Coronary artery (tissue), 2 donors: ENCODE results near the gene COL4A4.
A peak's percentile ranks its signal among the peaks of the same experiment; 100 is the strongest.

Experiments
- DNase-seq: peaks from one replicate; pipeline ENCODE4 v3.0.0-alpha.2; 2017; ENCODE audit warnings: low spot score
- H3K27ac ChIP-seq, 2 donors: fragments of 200-600 bp; sonication (generic); one replicate each; pipeline ENCODE4 v1.5.1; 2016 to 2019
- H3K4me3 ChIP-seq: fragments of 200-600 bp; sonication (generic); 2 replicates; pipeline ENCODE4 v1.5.1; 2016; ENCODE audit warnings: mild to moderate bottlenecking, moderate library complexity
- CTCF ChIP-seq: fragments of 200-600 bp; sonication (generic); IDR thresholded peaks from one replicate; pipeline ENCODE4 v1.5.1; 2019; ENCODE audit warnings: antibody characterized with exemption

COL4A4 gene

GRCh38 chr2:226985583-226985946 is 178.4 kb downstream of the COL4A4 start:
- DNase-seq = no peak
- H3K4me3 ChIP-seq = no peak overlapping the region
- no peak for TF ChIP-seq CTCF
- H3K27ac ChIP-seq = no peak overlapping the region

- no peak for DNase-seq
- TF ChIP-seq CTCF = peak; percentile 59
- peak overlapping the region in 1 of 2 donors; percentile 40 for H3K27ac ChIP-seq
- no peak overlapping the region for H3K4me3 ChIP-seq
These were observed 179.0 kb downstream of the COL4A4 start for GRCh38 chr2:226984750-226985582.

GRCh38 chr2:226983895-226984749 is 179.9 kb downstream of the COL4A4 start:
- TF ChIP-seq CTCF = no peak
- no peak overlapping the region for H3K27ac ChIP-seq
- no peak overlapping the region for H3K4me3 ChIP-seq
- DNase-seq = no peak

- no peak overlapping the region for H3K4me3 ChIP-seq
- DNase-seq = no peak
- no peak for TF ChIP-seq CTCF
- H3K27ac ChIP-seq = no peak overlapping the region
These were observed 182.1 kb downstream of the COL4A4 start for GRCh38 chr2:226981791-226982326.

GRCh38 chr2:226979004-226979403 is 185.0 kb downstream of the COL4A4 start:
- no peak overlapping the region for H3K27ac ChIP-seq
- TF ChIP-seq CTCF = no peak
- DNase-seq = no peak
- H3K4me3 ChIP-seq = no peak overlapping the region

GRCh38 chr2:226978300-226978699 is 185.7 kb downstream of the COL4A4 start:
- no peak for DNase-seq
- Histone ChIP-seq H3K4me3 (no peak overlapping the region), H3K27ac (no peak overlapping the region)
- no peak for TF ChIP-seq CTCF
